H1 (cell line): ENCODE data around the gene ZNF462. TPM values are rescaled to one million over a fixed set of nuclear protein-coding genes. Genes with fewer than 3 reads are reported as not detected.

Experiments used
- CTCF ChIA-PET: fragments of 300-600 bp; sonication (Branson Sonifier 250); formaldehyde crosslinking; loops from one replicate; lab custom pipeline; 2021; ENCODE audit not compliant: partially characterized antibody; lab: Charles Lee
- POLR2A ChIA-PET: fragments of 300-600 bp; sonication (Branson Sonifier 250); formaldehyde crosslinking; loops from one replicate; lab custom pipeline; 2021; ENCODE audit warnings: inconsistent platforms; ENCODE audit not compliant: partially characterized antibody; lab: Charles Lee
- DNase-seq, 2 experiments: peaks; one replicate each; pipeline versions ENCODE4 v3.0.0 to v3.0.0-alpha.2; 2010 to 2022; ENCODE audit warnings: low spot score in 2 of 2, low read depth in 1 of 2, mixed read lengths in 1 of 2
- FAIRE-seq: peaks from 2 replicates; lab custom pipeline; 2011; peaks lifted over from hg19 to GRCh38; lab: Jason Lieb, UNC
- H2AFZ ChIP-seq: 2 replicates; pipeline ENCODE4 v1.8.1; 2012; ENCODE audit warnings: low read length, inconsistent platforms
- H2AK5ac ChIP-seq: 2 replicates; pipeline ENCODE4 v1.6.1; 2013; ENCODE audit warnings: low read depth, low read length
- H2BK120ac ChIP-seq: replicated peaks from 2 replicates; pipeline ENCODE3; 2013; ENCODE audit warnings: low read depth, low read length, inconsistent platforms
- H2BK12ac ChIP-seq: 2 replicates; pipeline ENCODE4 v1.6.1; 2013; ENCODE audit warnings: low read depth, low read length
- H2BK15ac ChIP-seq: 2 replicates; pipeline ENCODE4 v1.6.1; 2013; ENCODE audit warnings: low read length
- H2BK20ac ChIP-seq: 2 replicates; pipeline ENCODE4 v1.6.1; 2013; ENCODE audit warnings: low read length
- H2BK5ac ChIP-seq: 2 replicates; pipeline ENCODE4 v1.6.1; 2013; ENCODE audit warnings: low read depth, low read length
- H3K14ac ChIP-seq: 2 replicates; pipeline ENCODE4 v1.6.1; 2013; ENCODE audit warnings: inconsistent platforms; ENCODE audit not compliant: insufficient read length
- H3K18ac ChIP-seq: 2 replicates; pipeline ENCODE4 v1.6.1; 2013; ENCODE audit warnings: low read length; ENCODE audit errors: extremely low read depth
- H3K23ac ChIP-seq: 2 replicates; pipeline ENCODE4 v1.6.1; 2013; ENCODE audit warnings: inconsistent platforms; ENCODE audit not compliant: insufficient read length
- H3K23me2 ChIP-seq: 2 replicates; pipeline ENCODE4 v1.6.1; 2013; ENCODE audit warnings: low read depth, low read length
- H3K27ac ChIP-seq: 2 replicates; pipeline ENCODE4 v1.6.1; 2011; ENCODE audit warnings: low read depth, low read length, inconsistent platforms
- H3K27me3 ChIP-seq, 4 experiments: replicated peaks in 1 of 4; 1 replicate in 1 of 4; 2 replicates in 3 of 4; pipeline versions ENCODE4 v1.6.1 to v1.8.1; 2011 to 2013; ENCODE audit warnings: low read length in 3 of 4, mild to moderate bottlenecking in 3 of 4, inconsistent platforms in 2 of 4, mixed read lengths in 2 of 4, moderate library complexity in 1 of 4; ENCODE audit not compliant: control insufficient read depth in 3 of 4, insufficient read depth in 3 of 4; ENCODE audit errors: extremely low read depth in 1 of 4
- H3K36me3 ChIP-seq, 4 experiments: 2 replicates each; pipeline versions ENCODE4 v1.6.1 to v1.8.1; 2011 to 2013; ENCODE audit warnings: mild to moderate bottlenecking in 4 of 4, low read length in 3 of 4, moderate library complexity in 2 of 4, control low read depth in 1 of 4, inconsistent platforms in 1 of 4; ENCODE audit not compliant: insufficient read depth in 4 of 4, control insufficient read depth in 2 of 4
- H3K4ac ChIP-seq: replicated peaks from 2 replicates; pipeline ENCODE3; 2013; ENCODE audit warnings: low read length, low read depth, mixed read lengths, inconsistent platforms; ENCODE audit not compliant: insufficient read length
- H3K4me1 ChIP-seq, 4 experiments: replicated peaks in 1 of 4; 1 replicate in 1 of 4; 2 replicates in 3 of 4; pipeline versions ENCODE4 v1.6.1 to v1.8.1; 2011 to 2013; ENCODE audit warnings: low read length in 3 of 4, inconsistent platforms in 2 of 4, mixed read lengths in 1 of 4; ENCODE audit not compliant: insufficient read depth in 4 of 4, control insufficient read depth in 3 of 4
- H3K4me2 ChIP-seq, 2 experiments: 2 replicates each; pipeline versions ENCODE4 v1.6.1 to v1.8.1; 2011 to 2013; ENCODE audit warnings: low read depth in 2 of 2, low read length in 2 of 2, control low read depth in 1 of 2, inconsistent platforms in 1 of 2, mild to moderate bottlenecking in 1 of 2; ENCODE audit not compliant: insufficient read depth in 1 of 2
- H3K4me3 ChIP-seq, 4 experiments: fragments of 200-600, 300-600 bp in 1 of 4; sonication (generic), shearing (Covaris generic), sonication (Bioruptor Twin) in 1 of 4; 2 replicates each; pipeline versions ENCODE4 v1.5.1 to v1.8.1; 2011 to 2016; ENCODE audit warnings: low read length in 4 of 4, low read depth in 3 of 4, control low read depth in 2 of 4, inconsistent platforms in 2 of 4, mild to moderate bottlenecking in 2 of 4, mixed read lengths in 1 of 4, moderate library complexity in 1 of 4; ENCODE audit not compliant: insufficient read depth in 2 of 4; ENCODE audit errors: extremely low read depth in 1 of 4
- H3K56ac ChIP-seq: replicated peaks from 2 replicates; pipeline ENCODE3; 2013; ENCODE audit warnings: low read depth, mild to moderate bottlenecking, mixed read lengths, low read length, inconsistent platforms; ENCODE audit not compliant: insufficient read length
- H3K79me1 ChIP-seq: 2 replicates; pipeline ENCODE4 v1.6.1; 2013; ENCODE audit warnings: low read depth, low read length, control low read depth
- H3K79me2 ChIP-seq, 2 experiments: 2 replicates each; pipeline versions ENCODE4 v1.6.1 to v1.8.1; 2012 to 2013; ENCODE audit warnings: low read length in 2 of 2, mild to moderate bottlenecking in 2 of 2, inconsistent platforms in 1 of 2; ENCODE audit not compliant: insufficient read depth in 2 of 2, control insufficient read depth in 1 of 2
- H3K9ac ChIP-seq, 4 experiments: replicated peaks in 1 of 4; 1 replicate in 1 of 4; 2 replicates in 3 of 4; pipeline versions ENCODE4 v1.6.1 to v1.8.1; 2011 to 2013; ENCODE audit warnings: low read depth in 3 of 4, low read length in 3 of 4, control low read depth in 2 of 4, mild to moderate bottlenecking in 2 of 4, moderate library complexity in 2 of 4, inconsistent platforms in 1 of 4; ENCODE audit errors: extremely low read depth in 1 of 4
- H3K9me3 ChIP-seq, 2 experiments: 2 replicates each; pipeline versions ENCODE4 v1.6.1 to v1.8.1; 2012 to 2013; ENCODE audit warnings: mild to moderate bottlenecking in 2 of 2, moderate library complexity in 2 of 2, control low read depth in 1 of 2, inconsistent platforms in 1 of 2, low read depth in 1 of 2, low read length in 1 of 2, mixed read lengths in 1 of 2; ENCODE audit not compliant: insufficient read depth in 2 of 2
- H4K20me1 ChIP-seq, 2 experiments: replicated peaks in 1 of 2; 2 replicates each; pipeline versions ENCODE3 to v1.8.1; 2011 to 2013; ENCODE audit warnings: inconsistent platforms in 2 of 2, low read length in 2 of 2, mild to moderate bottlenecking in 1 of 2; ENCODE audit not compliant: insufficient read depth in 2 of 2, control insufficient read depth in 1 of 2
- H4K5ac ChIP-seq: 2 replicates; pipeline ENCODE4 v1.6.1; 2013; ENCODE audit warnings: low read length, low read depth, mixed read lengths, inconsistent platforms; ENCODE audit not compliant: insufficient read length
- H4K8ac ChIP-seq: 2 replicates; pipeline ENCODE4 v1.8.0; 2013; ENCODE audit warnings: mild to moderate bottlenecking, moderate library complexity, low read length, inconsistent platforms; ENCODE audit not compliant: insufficient read depth; ENCODE audit errors: extremely low read depth
- H4K91ac ChIP-seq: replicated peaks from 2 replicates; pipeline ENCODE3; 2013; ENCODE audit warnings: low read length, mixed read lengths, inconsistent platforms; ENCODE audit not compliant: insufficient read length
- ATF3 ChIP-seq: IDR thresholded peaks from 2 replicates; pipeline ENCODE4 v1.6.1; 2011; ENCODE audit warnings: low read depth, mild to moderate bottlenecking, low read length; ENCODE audit not compliant: insufficient read depth
- BCL11A ChIP-seq, 2 experiments: IDR thresholded peaks; one replicate each; pipeline ENCODE4 v1.6.1; 2011; ENCODE audit warnings: low read depth in 2 of 2, low read length in 2 of 2, mild to moderate bottlenecking in 2 of 2
- FOSL1 ChIP-seq: IDR thresholded peaks from 2 replicates; pipeline ENCODE4 v1.6.1; 2011; ENCODE audit warnings: mild to moderate bottlenecking, low read depth, low read length, moderate library complexity; ENCODE audit not compliant: insufficient read depth
- TBP ChIP-seq: IDR thresholded peaks from 2 replicates; pipeline ENCODE4 v1.6.1; 2011; ENCODE audit warnings: low read depth, low read length, improper control_type of control experiment
- USF2 ChIP-seq: IDR thresholded peaks from 2 replicates; pipeline ENCODE4 v1.6.1; 2011; ENCODE audit warnings: low read length, improper control_type of control experiment
- WGBS, 2 experiments: shearing (Covaris generic) in 1 of 2; methylation state at CpG; one replicate each; pipeline versions ENCODE4 v1.1.6 to v1.1.7; 2013 to 2015; ENCODE audit warnings: low lambda C conversion rate in 2 of 2, mixed read lengths in 2 of 2, inconsistent platforms in 1 of 2, low coverage in 1 of 2, missing lambda C conversion rate in 1 of 2; ENCODE audit not compliant: insufficient replicate concordance in 2 of 2, insufficient coverage in 1 of 2, insufficient read length in 1 of 2; ENCODE audit errors: extremely low coverage in 1 of 2, missing lambda C conversion rate in 1 of 2; 5-methylcytosine and 5-hydroxymethylcytosine counted together
- polyA plus RNA-seq, 7 experiments: library from polyadenylated mRNA; depleted of rRNA in 3 of 7; stranded (reverse) in 5 of 7; unstranded in 2 of 7; fragments of >200 nt in 5 of 7; fragments of 200-250 nt in 2 of 7; gene quantifications; 1 replicate in 5 of 7; 2 replicates in 1 of 7; 4 replicates in 1 of 7; pipeline versions ENCODE4 v1.2.1 to v1.2.3, GENCODE V29; 2011 to 2013; ENCODE audit warnings: missing spikeins in 2 of 7, mixed read lengths in 2 of 7
- total RNA-seq: library from RNA; stranded (reverse); fragmentation: NEBNext Ultra II Directional; extraction: Animal tissue kit (Norgen Biotek cat#: 25700); gene quantifications from 2 replicates; pipeline ENCODE4 v1.2.1, GENCODE V29; 2021
- TF ChIP-seq, protein P1 (sequence below): IDR thresholded peaks from 2 replicates; pipeline ENCODE4 v1.6.1; 2012; ENCODE audit warnings: inconsistent platforms

The ZNF462 gene
- total and polyA plus RNA-seq, 2 of the 8 experiments (the other 6 are each of a cell fraction or from before 2014, with no cell fraction given) = 30.0 to 163 TPM

- Histone ChIP-seq H3K36me3 (peaks cover 2 to 81% (median 33%) of the 10 kb centered on the region in 4 experiments; a peak in 6 of 8 replicates), H3K18ac (no peak overlapping the region), H3K14ac (no peak overlapping the region), H3K9me3 (no peaks in the 10 kb centered on the region), H3K27ac (no peak overlapping the region), H4K8ac (no peak overlapping the region), H2BK12ac (no peak overlapping the region), H3K4me1 (no peaks in the 10 kb centered on the region), H3K56ac (no peak overlapping the region), H3K9ac (no peak overlapping the region), H3K27me3 (no peaks in the 10 kb centered on the region), H2BK20ac (no peak overlapping the region), H3K4me2 (no peak overlapping the region), H3K4me3 (no peak overlapping the region), H3K23ac (no peak overlapping the region), H2BK120ac (no peak overlapping the region), H3K4ac (no peak overlapping the region), H3K23me2 (no peaks in the 10 kb centered on the region), H3K79me2 (peaks cover 0 to 30% of the 10 kb centered on the region in 2 experiments; a peak in 2 of 4 replicates), H4K20me1 (peaks cover 0 to 1% of the 10 kb centered on the region in 2 experiments), H3K79me1 (peaks cover 3% of the 10 kb centered on the region; the same call in 1 of the 2 replicates), H2BK5ac (no peak overlapping the region), H2AFZ (no peak overlapping the region), H2BK15ac (no peak overlapping the region), H4K5ac (no peak overlapping the region), H2AK5ac (no peak overlapping the region), H4K91ac (no peak overlapping the region)
- 90% methylated on average over 8 of the region's 8 CpGs; no CpG with 5 or more reads in 1 of the 2 experiments for WGBS, 2 experiments
- ChIA-PET CTCF (interaction anchor here (0.8 kb wide), 1 partner anchor 134 kb away, joined by 3 read pairs; no protein-coding TSS in a partner anchor), POLR2A (interaction anchor here (1.8 kb wide), 2 partner anchors 12 to 65 kb away, joined by 5 read pairs; no protein-coding TSS in a partner anchor)
- DNase-seq = no peak
- FAIRE-seq = no peak
- no peak for TF ChIP-seq USF2
- TF ChIP-seq FOSL1 = no peak
- no peak for TF ChIP-seq ATF3
- TF ChIP-seq TBP = no peak
- no peak for TF ChIP-seq BCL11A (IDR thresholded peaks at IDR 0.05; ENCODE audit: low read depth in 2 of 2, low read length in 2 of 2)
- TF ChIP-seq, protein P1, sequence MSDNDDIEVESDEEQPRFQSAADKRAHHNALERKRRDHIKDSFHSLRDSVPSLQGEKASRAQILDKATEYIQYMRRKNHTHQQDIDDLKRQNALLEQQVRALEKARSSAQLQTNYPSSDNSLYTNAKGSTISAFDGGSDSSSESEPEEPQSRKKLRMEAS = no peak
Observed at GRCh38 chr9:106947106-106947900, 84.3 kb downstream of the ZNF462 start.
